Pancreas (tissue), 10 donors: ENCODE measurements around the gene MYCBPAP. TPM values are rescaled to one million over a fixed set of nuclear protein-coding genes. Genes with fewer than 3 reads are reported as not detected.

Experiments used
- ATAC-seq, 4 donors: fragments of 200-7000 bp; cut with Tn5 transposase; one replicate each; pipeline versions ENCODE4 v1.8.0 to v1.9.1; 2020; ENCODE audit warnings: mild to moderate bottlenecking in 4 of 4, moderate library complexity in 4 of 4
- DNase-seq, 6 donors: peaks; one replicate each; pipeline ENCODE4 v3.0.0-alpha.2; 2020
- FAIRE-seq: peaks from 2 replicates; lab custom pipeline; 2012; peaks lifted over from hg19 to GRCh38; lab: Jason Lieb, UNC
- H3K27ac ChIP-seq, 4 donors: fragments of 200-600 bp; sonication (generic); 1 replicate in 3 of 4; 2 replicates in 1 of 4; pipeline versions ENCODE4 v1.5.0 to v1.8.0; 2020
- H3K27me3 ChIP-seq, 4 donors: fragments of 200-600 bp; one replicate each; pipeline ENCODE4 v1.8.0; 2021
- H3K36me3 ChIP-seq, 3 donors: fragments of 200-600 bp; sonication (generic) in 1 of 3; one replicate each; pipeline versions ENCODE4 v1.5.0 to v1.8.0; 2020 to 2021
- H3K4me1 ChIP-seq, 3 donors: fragments of 200-600 bp; one replicate each; pipeline ENCODE4 v1.8.0; 2021
- H3K4me3 ChIP-seq, 4 donors: fragments of 200-600 bp; sonication (generic) in 2 of 4; one replicate each; pipeline versions ENCODE4 v1.5.0 to v1.8.0; 2020 to 2021
- H3K9me3 ChIP-seq, 4 donors: fragments of 200-600 bp; one replicate each; pipeline ENCODE4 v1.8.0; 2021
- WGBS, 2 donors: extraction: QIAGEN DNeasy Blood & Tissue Kit; methylation state at CpG; one replicate each; pipeline ENCODE4 v1.1.7; 2013; 5-methylcytosine and 5-hydroxymethylcytosine counted together
- intact Hi-C, 3 donors: fragments of 100-400 bp; cut with DNase I; formaldehyde crosslinking; loops; one replicate each; pipeline versions ENCODE4 v1.11.1 to v1.14.2; 2022
- polyA plus RNA-seq, 2 donors: library from polyadenylated mRNA; stranded (reverse); fragments of 200-250 nt; gene quantifications; one replicate each; pipeline ENCODE4 v1.2.3, GENCODE V29; 2013
- total RNA-seq, 6 donors: library from RNA; stranded (reverse); fragmentation: NEBNext Ultra II Directional in 4 of 6; extraction: Animal tissue kit (Norgen Biotek cat#: 25700) in 4 of 6; gene quantifications; one replicate each; pipeline versions ENCODE4 v1.2.1 to v1.2.4, GENCODE V29; 2021 to 2023
- TF ChIP-seq, protein P1 (sequence below), 4 donors: fragments of 200-600 bp; sonication (generic) in 3 of 4; IDR thresholded peaks; one replicate each; pipeline versions ENCODE4 v1.5.0 to v1.8.0; 2021; ENCODE audit warnings: antibody characterized with exemption in 4 of 4
- donor health status: healthy with polysubstance abuse.
- donor health status: DM: no; HTN: no; CAD: no; lungs with moderate emphysema.
- donor health status: DM: no; HTN: no; CAD: no.
- donor health status: control.
- donor health status: control.
- donor health status: Bipolar disorder and iron deficiency.
- donor health status: DM: yes; HTN: yes; CAD: no.
- donor health status: DM: no; HTN: no; CAD: no.
- donor health status: DM: no; HTN: no; CAD: no.
- donor health status: DM: yes; HTN: yes; CAD: no.

MYCBPAP gene
- total and polyA plus RNA-seq, 8 donors = 0.43 to 1.7 (median 1.0) TPM

DNA sequence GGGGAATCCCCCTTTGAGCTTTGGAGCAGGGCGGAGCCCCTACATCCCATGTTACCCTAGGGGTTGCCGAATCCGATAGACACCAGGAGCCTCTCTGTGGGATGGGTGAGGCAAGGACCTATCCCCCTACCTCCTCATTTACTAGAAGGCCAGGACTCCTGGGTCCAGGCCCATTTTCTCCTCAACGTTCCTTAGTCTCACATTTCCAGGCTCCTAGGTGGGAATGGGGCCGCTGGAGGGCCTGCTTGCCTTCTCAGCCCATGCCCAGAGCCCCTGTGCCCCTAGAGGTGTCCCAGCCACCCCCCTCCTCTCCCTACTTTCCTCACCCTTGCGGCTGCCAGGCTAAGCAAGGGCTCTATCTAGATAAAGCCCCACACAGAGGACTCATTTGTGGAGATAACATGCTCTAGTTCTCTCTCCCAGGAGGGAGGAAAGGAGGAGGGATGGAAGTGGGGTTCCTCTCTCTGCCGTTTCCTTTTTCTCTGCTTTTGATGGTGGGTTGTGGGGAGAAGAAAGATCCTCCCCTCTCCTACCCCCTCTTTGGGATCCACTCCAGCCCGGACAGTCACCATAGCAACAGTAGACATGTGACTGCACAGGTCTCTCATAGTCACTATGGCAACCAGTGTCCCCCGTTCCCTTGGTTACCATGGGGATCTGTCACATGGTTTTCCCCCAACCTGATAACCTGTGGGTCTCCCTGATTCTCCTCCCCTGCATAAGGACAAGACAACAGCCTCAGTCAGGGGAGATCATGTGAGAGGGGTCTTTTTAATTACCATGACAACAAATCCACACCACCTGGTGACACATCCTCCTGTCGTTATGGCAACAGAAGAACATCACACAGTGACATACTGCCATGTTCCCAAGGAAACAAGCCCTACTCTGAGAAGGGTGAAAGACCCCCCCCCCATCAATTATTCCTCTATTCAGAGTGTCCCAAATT is 57.4 kb downstream of the MYCBPAP start:
- no peaks in the 10 kb centered on the region for H3K36me3 ChIP-seq
- WGBS, 2 donors = 33 to 44% methylated on average over 10 of the region's 10 CpGs
- no peak overlapping the region for H3K27ac ChIP-seq
- DNase-seq (no peak), ATAC-seq (no peak), FAIRE-seq (no peak)
- TF ChIP-seq, protein P1, sequence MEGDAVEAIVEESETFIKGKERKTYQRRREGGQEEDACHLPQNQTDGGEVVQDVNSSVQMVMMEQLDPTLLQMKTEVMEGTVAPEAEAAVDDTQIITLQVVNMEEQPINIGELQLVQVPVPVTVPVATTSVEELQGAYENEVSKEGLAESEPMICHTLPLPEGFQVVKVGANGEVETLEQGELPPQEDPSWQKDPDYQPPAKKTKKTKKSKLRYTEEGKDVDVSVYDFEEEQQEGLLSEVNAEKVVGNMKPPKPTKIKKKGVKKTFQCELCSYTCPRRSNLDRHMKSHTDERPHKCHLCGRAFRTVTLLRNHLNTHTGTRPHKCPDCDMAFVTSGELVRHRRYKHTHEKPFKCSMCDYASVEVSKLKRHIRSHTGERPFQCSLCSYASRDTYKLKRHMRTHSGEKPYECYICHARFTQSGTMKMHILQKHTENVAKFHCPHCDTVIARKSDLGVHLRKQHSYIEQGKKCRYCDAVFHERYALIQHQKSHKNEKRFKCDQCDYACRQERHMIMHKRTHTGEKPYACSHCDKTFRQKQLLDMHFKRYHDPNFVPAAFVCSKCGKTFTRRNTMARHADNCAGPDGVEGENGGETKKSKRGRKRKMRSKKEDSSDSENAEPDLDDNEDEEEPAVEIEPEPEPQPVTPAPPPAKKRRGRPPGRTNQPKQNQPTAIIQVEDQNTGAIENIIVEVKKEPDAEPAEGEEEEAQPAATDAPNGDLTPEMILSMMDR (IDR thresholded peaks at IDR 0.05) = no peak
- no peaks in the 10 kb centered on the region for H3K27me3 ChIP-seq
- intact Hi-C loops = no loop called here
- no peak overlapping the region for H3K4me3 ChIP-seq
- no peaks in the 10 kb centered on the region for H3K9me3 ChIP-seq
- H3K4me1 ChIP-seq = peaks cover 0 to 8% (median 7%) of the 10 kb centered on the region in 3 donors

DNA sequence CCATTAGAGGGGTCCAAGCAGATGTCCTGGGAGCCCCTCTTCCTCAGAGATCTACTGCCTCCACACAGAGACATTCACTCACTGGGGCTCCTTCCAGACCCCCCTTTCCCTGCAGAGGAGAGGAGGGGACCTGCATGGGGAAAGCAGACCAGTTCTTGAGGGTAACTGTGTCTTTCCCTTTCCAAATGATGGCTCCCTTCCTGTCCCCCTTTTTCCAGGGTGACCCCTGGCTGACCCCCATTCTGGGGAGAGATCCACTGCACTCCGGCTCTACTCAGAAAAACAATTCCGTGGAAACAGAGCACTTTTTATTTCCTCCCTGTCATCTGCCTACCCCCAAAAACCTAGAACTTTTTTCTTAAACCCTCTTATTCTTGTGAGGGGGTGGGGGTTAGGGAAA is 58.6 kb downstream of the MYCBPAP start:
- no peak for FAIRE-seq
- TF ChIP-seq, protein P1 (IDR thresholded peaks at IDR 0.05) = no peak
- ATAC-seq = no peak
- Histone ChIP-seq H3K4me1 (no peaks in the 10 kb centered on the region), H3K9me3 (no peaks in the 10 kb centered on the region), H3K27me3 (no peaks in the 10 kb centered on the region), H3K27ac (no peak overlapping the region), H3K36me3 (no peaks in the 10 kb centered on the region), H3K4me3 (no peak overlapping the region)
- intact Hi-C loops = no loop called here
- WGBS, 2 donors = 52% methylated on average over 2 of the region's 2 CpGs
- no peak for DNase-seq

DNA sequence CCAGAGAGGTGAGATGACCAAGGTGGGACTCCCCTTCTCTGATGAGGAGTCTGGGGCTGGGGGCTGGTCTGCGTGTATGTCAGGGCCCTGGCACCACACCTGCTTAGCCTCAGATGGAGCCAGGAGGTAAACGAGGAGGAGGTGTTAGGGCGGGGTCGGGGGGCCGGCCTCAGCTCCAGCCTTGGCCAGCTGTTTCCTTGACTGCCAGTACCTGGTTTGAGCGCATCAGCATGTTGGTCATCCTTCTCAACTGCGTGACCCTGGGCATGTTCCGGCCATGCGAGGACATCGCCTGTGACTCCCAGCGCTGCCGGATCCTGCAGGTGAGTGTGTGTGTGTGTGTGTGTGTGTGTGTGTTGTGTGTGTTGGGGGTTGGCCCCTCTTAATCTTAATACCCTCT is 60.4 kb downstream of the MYCBPAP start:
- TF ChIP-seq, protein P1 (IDR thresholded peaks at IDR 0.05) = no peak
- no peaks in the 10 kb centered on the region for H3K27me3 ChIP-seq
- no peaks in the 10 kb centered on the region for H3K9me3 ChIP-seq
- intact Hi-C loops = no loop called here
- no peaks in the 10 kb centered on the region for H3K36me3 ChIP-seq
- H3K4me1 ChIP-seq = no peaks in the 10 kb centered on the region
- no peak for DNase-seq
- ATAC-seq = no peak
- no peak overlapping the region for H3K4me3 ChIP-seq
- FAIRE-seq = no peak
- 84 to 85% methylated on average over 10 to 12 of the region's 12 CpGs for WGBS, 2 donors
- H3K27ac ChIP-seq = no peak overlapping the region

DNA sequence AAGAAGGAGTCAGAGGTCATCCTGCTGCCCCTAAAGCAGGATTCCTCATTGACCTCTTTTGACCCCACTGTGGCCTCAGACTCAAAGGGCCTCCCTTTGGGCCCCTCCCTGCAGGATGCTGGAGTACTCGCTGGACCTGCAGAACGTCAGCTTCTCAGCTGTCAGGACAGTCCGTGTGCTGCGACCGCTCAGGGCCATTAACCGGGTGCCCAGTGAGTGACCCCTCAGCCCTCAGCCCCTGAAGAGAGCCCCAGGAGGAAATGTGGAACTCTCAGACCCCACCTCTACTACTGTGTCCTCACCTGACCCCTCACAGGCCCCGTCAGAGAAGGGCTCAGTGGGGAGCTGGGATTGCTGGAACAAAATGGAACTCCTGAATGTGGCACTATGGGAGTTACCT is 61.4 kb downstream of the MYCBPAP start:
- Histone ChIP-seq H3K4me3 (no peak overlapping the region), H3K27ac (no peak overlapping the region), H3K36me3 (no peaks in the 10 kb centered on the region), H3K9me3 (no peaks in the 10 kb centered on the region), H3K27me3 (no peaks in the 10 kb centered on the region), H3K4me1 (no peaks in the 10 kb centered on the region)
- FAIRE-seq (no peak), DNase-seq (no peak), ATAC-seq (no peak)
- WGBS, 2 donors = 93 to 98% methylated on average over 7 of the region's 7 CpGs
- intact Hi-C loops = no loop called here
- TF ChIP-seq, protein P1 (IDR thresholded peaks at IDR 0.05) = no peak

DNA sequence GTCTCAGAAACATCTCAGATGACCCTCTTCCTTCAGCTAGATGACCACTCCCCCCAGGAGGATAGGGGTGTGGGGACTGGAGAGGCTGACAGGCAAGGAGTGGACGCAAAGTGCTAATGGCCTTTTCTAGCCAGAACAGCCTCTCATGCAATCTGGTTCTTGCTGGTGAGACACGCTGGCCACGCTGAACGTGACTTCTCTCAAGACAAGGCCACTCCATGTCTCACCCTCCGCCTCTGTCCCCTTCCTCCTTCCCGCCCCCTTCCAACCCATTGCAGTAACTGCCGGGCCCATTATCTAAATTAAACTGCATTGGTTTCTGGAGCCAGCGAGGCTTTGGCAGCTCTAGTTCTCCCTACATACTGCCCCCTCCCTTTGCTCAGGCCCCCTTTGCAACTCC is 61.8 kb downstream of the MYCBPAP start:
- H3K9me3 ChIP-seq = no peaks in the 10 kb centered on the region
- TF ChIP-seq, protein P1 (IDR thresholded peaks at IDR 0.05) = no peak

More for the DNA sequence above, 61.8 kb downstream of the MYCBPAP start:
- Histone ChIP-seq H3K27me3 (no peaks in the 10 kb centered on the region), H3K36me3 (no peaks in the 10 kb centered on the region), H3K27ac (no peak overlapping the region), H3K4me3 (no peak overlapping the region), H3K4me1 (no peaks in the 10 kb centered on the region)
- 91 to 93% methylated on average over 8 of the region's 8 CpGs for WGBS, 2 donors
- FAIRE-seq (no peak), ATAC-seq (no peak), DNase-seq (no peak)
- intact Hi-C loops = no loop called here
